C1 segment of cervical spinal cord (tissue), 14 donors: Measurements from ENCODE around the gene CCDC174.

Source experiments
- DNase-seq, 14 donors: peaks; one replicate each; lab custom pipeline; 2025; lab: John Stamatoyannopoulos, UW

CCDC174 gene

DNA sequence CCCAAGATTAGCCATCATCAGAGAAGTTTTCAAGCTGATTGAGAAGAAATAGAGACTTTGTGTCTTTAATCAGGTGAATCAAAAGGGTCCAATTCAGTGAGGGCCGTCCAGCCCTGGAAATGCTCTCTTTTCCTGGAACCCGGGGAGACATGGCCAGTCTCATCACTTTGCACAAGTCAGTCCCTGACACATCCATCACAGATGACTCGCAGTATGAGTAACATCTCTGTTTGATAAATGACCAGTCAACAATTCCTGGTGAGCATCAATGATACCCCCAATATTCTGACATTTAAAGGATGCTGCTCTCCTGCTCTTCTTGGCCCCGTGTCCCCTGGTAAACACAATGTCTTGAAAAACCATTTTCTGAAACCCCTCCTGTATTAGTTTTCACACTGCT lies 50.1 kb downstream of the CCDC174 start:
- DNase-seq, result no peak

DNA sequence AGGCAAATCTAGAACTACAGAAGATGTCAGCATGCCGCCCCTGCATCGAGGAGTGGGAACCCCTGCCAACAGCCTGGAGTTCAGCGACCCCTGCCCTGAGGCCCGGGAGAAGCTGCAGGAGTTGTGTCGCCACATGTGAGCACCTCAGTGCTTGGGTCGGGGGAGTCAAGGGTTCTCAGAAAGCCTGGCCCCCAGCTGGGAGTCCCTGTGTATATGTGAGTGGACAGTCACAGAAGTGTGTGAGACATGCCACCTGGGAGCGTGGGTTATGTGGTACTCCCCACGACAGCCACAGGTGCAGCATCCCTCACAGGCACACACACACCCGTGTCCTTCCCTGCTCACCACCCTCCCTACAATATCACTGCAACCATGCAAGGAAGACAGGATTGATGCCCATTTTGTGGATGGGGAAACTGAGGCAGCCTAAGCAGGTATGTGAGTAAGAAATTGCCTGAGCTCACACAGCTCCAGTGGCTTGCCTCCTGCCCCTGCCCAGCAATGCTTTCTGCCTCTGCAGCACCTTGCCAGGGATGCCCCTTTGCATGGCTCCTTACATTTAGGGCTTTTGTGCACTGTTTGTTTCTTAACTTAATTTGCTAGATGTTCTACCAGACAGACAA lies 51.7 kb downstream of the CCDC174 start:
- no peak for DNase-seq

DNA sequence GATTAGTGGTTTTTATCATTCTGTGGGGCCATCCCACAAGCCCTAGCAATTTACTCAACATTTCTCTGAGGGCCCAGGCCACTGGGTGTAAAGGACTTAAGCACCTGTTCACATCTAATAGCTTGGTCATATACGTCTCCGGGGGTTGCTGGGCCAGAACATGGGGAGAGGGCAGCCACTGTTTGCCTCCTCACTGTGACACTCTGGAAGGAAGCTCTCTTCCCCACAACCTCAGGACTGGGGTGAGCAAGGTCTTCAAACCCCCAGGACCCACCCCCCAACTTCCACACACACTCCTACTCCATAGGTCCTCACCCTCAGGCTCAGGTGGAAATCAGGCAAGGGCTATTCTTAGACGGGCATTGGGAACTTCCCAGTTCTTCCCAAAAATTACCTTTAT lies 52.2 kb downstream of the CCDC174 start:
- no peak for DNase-seq

DNA sequence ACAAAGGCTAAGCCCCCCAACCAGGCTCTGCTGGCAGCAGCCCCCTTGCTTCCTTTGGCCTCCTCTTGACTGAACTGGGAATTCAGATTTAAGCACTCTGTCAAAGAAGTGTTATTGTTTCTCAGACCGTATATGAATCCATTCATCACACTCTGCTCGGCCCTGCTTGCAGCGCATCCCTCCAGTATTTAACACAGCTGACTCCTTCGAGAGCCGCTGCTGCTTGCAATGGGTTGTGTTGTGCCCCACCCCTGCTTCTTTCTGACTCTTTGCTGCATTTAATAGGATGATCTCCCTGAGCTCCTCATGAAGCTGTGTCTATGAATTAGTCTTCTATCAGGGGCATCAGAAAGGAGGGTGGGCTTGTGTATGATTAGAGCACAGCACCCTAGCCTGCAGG lies 54.5 kb downstream of the CCDC174 start:
- no peak for DNase-seq

DNA sequence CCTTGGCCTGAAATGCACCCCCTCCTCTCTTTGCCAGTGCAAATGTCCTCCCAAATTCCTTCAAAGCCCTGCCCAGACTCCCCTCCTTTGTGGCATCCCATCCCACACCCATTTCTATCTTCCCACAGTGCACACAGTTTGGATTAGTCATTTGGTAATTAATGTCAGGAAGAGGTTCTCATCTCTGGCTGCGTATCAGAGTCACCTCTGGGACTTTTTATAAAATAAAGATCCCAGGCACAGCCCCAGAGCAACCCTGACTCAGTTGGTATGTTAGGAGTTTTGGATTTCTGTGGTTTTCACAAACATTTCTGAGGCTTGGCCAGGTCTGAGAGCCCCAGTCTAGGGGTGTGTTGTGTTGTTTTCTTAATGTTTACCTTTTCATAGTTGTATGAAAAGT lies 65.0 kb downstream of the CCDC174 start:
- DNase-seq, result no peak

DNA sequence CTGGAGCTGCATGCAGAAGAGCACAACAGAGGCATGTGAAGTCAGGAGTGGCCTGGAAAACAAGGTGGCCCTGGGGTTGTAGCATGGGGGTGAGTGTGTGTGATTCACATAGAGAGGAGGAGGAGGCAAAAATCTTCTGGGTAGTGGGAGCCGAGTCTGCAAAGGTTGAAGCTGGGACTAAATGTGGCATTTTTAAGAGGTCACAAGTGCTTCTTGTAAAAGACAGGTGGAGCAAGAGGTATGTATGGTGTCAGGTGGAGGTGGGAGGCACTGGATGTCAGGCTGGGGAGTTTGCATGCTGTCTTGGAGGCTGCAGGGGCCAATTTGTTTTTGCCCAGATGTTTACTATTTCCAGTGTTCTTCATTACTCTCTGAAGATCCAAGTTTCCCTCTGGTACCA lies 65.7 kb downstream of the CCDC174 start:
- DNase-seq, result no peak

DNA sequence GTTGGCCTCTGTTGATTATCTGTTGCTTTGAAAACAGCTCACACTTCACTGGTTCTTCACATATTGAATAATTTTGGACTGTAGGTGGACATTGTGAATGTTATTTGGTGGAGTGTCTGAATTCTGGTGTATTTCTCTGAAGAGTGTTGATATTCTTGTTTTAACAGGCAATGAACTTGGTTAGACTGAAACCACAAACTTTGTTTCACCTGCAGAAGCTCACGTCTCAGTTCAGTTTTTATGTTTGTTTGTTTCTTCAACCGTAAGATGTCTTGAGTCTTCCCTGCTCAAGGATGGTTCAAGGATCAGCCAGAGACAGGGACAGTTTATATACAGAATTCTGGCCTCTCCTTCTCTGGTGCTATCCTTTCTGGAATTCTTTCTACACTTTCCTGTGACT lies 67.0 kb downstream of the CCDC174 start:
- DNase-seq, result no peak

DNA sequence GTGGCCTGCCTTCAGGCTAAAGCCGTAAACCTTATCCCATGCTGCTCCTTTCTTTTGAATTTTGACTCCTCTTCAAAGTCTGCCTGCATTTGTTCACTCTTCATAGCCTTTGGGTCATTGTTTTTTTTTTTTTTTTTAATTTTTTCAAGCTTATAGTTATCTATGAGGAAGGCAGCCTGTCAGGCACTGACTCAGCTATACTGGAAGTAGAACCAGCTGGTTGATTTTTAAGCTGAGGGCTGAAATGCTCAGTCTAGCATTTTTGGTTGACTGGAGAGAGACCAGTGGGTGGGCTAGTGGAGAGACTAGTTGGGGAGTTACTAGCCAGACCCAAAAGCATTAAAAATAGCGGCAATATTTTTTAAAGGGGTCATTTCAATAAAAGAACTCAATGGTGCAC lies 67.4 kb downstream of the CCDC174 start:
- no peak for DNase-seq

DNA sequence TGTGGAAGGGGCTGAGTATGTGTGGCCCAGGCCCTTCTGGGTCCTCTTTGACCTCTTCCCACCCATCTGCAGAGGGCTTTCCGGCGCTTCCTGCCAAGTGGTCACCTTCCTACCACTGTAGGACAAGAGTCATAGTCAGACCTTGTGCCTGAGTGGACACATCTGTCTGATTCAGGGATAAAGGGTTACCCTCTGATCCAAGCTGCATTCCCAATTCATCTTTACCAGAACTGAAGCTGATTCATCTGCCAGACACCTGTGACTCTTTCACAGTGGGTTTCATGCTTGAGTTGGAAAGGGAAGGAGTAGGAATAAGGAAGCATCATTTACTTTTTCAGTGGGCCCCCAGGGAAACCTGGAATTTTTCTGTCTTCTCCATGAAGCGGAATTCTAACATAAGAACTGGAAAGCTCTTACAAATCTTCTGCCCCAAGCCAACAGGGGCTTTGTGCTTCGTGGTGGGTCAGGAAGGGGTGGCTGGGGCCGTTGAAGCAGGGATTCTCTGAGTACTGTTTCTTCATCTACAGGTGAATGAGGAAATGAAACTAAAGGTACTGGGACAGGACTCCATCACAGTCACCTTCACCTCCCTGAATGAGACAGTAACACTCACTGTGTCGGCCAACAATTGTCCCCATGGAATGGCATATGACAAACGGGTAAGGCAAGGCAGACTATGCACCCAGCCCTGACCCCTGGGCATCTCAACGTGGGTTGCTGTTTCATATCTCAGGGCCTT lies 69.7 kb downstream of the CCDC174 start:
- no peak for DNase-seq
